SK-N-SH treated with all-trans-retinoic acid at 6 μM for 48 hours (cell line): ENCODE measurements around the gene CCDC167.

ENCODE experiments used
- ATAC-seq: fragments of 200-7000 bp; cut with Tn5 transposase; 3 replicates; pipeline ENCODE4 v1.9.1; 2020; ENCODE audit warnings: mild to moderate bottlenecking, moderate library complexity
- ARNTL ChIP-seq: fragments of 450-650 bp; formaldehyde crosslinking; IDR thresholded peaks from 2 replicates; pipeline ENCODE4 v1.5.0; 2020; ENCODE audit warnings: low read depth, mild to moderate bottlenecking, moderate library complexity, borderline replicate concordance
- BACH2 ChIP-seq: fragments of 250-450 bp; sonication (Bioruptor Pico); IDR thresholded peaks from 2 replicates; pipeline ENCODE4 v1.9.0; 2021; ENCODE audit warnings: mild to moderate bottlenecking, borderline replicate concordance
- CSDC2 ChIP-seq: fragments of 250-450 bp; sonication (Bioruptor Pico); IDR thresholded peaks from 2 replicates; pipeline ENCODE4 v1.5.0; 2020; ENCODE audit warnings: mild to moderate bottlenecking, moderate library complexity
- ESRRG ChIP-seq: fragments of 250-450 bp; sonication (Bioruptor Pico); IDR thresholded peaks from 2 replicates; pipeline ENCODE4 v1.6.1; 2021; ENCODE audit warnings: mild to moderate bottlenecking
- ISL1 ChIP-seq: fragments of 250-450 bp; sonication (Bioruptor Pico); IDR thresholded peaks from 2 replicates; pipeline ENCODE4 v2.1.2; 2022; ENCODE audit warnings: mild to moderate bottlenecking, moderate library complexity
- OSR1 ChIP-seq: fragments of 250-450 bp; sonication (Bioruptor Pico); IDR thresholded peaks from 2 replicates; pipeline ENCODE4 v1.8.0; 2022; ENCODE audit warnings: moderate library complexity, mild to moderate bottlenecking, inconsistent platforms
- PPARA ChIP-seq: fragments of 250-450 bp; sonication (Bioruptor Pico); IDR thresholded peaks from 2 replicates; pipeline ENCODE4 v1.5.0; 2020; ENCODE audit warnings: mild to moderate bottlenecking, borderline replicate concordance
- RARB ChIP-seq: fragments of 250-450 bp; sonication (Bioruptor Pico); IDR thresholded peaks from 2 replicates; pipeline ENCODE4 v1.8.0; 2021; ENCODE audit warnings: mild to moderate bottlenecking, moderate library complexity
- SNAI2 ChIP-seq: fragments of 250-450 bp; sonication (Bioruptor Pico); IDR thresholded peaks from 2 replicates; pipeline ENCODE4 v1.5.0; 2020; ENCODE audit warnings: mild to moderate bottlenecking, moderate library complexity
- TOX ChIP-seq: fragments of 250-450 bp; sonication (Bioruptor Pico); IDR thresholded peaks from 2 replicates; pipeline ENCODE4 v1.8.0; 2021; ENCODE audit warnings: mild to moderate bottlenecking, moderate library complexity, borderline replicate concordance
- ZC3H10 ChIP-seq: fragments of 250-450 bp; sonication (Bioruptor Pico); IDR thresholded peaks from 2 replicates; pipeline ENCODE4 v1.5.1; 2021; ENCODE audit warnings: mild to moderate bottlenecking, moderate library complexity
- ZFP3 ChIP-seq: fragments of 250-450 bp; sonication (Bioruptor Pico); IDR thresholded peaks from 2 replicates; pipeline ENCODE4 v1.5.0; 2020; ENCODE audit warnings: mild to moderate bottlenecking, moderate library complexity
- ZFP30 ChIP-seq: fragments of 450-650 bp; formaldehyde crosslinking; IDR thresholded peaks from 2 replicates; pipeline ENCODE4 v1.5.0; 2022; ENCODE audit warnings: mild to moderate bottlenecking, moderate library complexity
- ZNF565 ChIP-seq: fragments of 450-650 bp; formaldehyde crosslinking; conservative IDR thresholded peaks from 2 replicates; pipeline ENCODE4 v1.5.0; 2020; ENCODE audit warnings: low read depth, mild to moderate bottlenecking, moderate library complexity
- ZNF70 ChIP-seq: fragments of 450-650 bp; formaldehyde crosslinking; IDR thresholded peaks from 2 replicates; pipeline ENCODE4 v1.5.0; 2020; ENCODE audit warnings: mild to moderate bottlenecking, moderate library complexity
- TF ChIP-seq, protein P1 (sequence below): fragments of 250-450 bp; sonication (Bioruptor Pico); IDR thresholded peaks from 2 replicates; pipeline ENCODE4 v1.8.0; 2020; ENCODE audit warnings: mild to moderate bottlenecking, moderate library complexity, borderline replicate concordance
- TF ChIP-seq, protein P2 (sequence below): fragments of 250-450 bp; sonication (Bioruptor Pico); IDR thresholded peaks from 2 replicates; pipeline ENCODE4 v1.5.1; 2020; ENCODE audit warnings: low read depth, mild to moderate bottlenecking, moderate library complexity
- TF ChIP-seq, protein P3 (sequence below): fragments of 250-450 bp; sonication (Bioruptor Pico); IDR thresholded peaks from 2 replicates; pipeline ENCODE4 v1.5.0; 2020; ENCODE audit warnings: mild to moderate bottlenecking, moderate library complexity
- TF ChIP-seq, protein P4 (sequence below): fragments of 250-450 bp; sonication (Bioruptor Pico); IDR thresholded peaks from 2 replicates; pipeline ENCODE4 v1.5.1; 2021; ENCODE audit warnings: mild to moderate bottlenecking, moderate library complexity

CCDC167 gene

DNA sequence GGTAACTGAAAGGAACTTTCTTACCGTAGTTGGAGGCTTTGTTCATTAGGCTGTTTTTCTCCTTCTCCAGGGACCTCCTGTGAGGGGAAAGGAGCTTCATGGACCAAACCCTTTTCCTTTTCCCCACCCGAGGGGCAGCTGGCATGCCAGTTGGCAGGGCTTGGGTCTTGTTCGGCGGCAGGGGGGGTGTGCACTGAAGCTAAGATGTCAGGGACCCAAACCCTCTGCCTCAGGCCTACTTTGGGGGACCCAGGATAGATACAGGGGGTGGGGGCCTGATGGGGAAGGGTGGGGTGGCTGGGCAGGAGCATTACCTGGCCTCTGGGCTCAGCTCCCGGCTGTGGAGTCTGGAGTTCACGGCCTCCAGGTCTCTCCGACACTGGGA lies 14.9 kb downstream of the CCDC167 start:
- no peak for ATAC-seq
- TF ChIP-seq CSDC2 (no peak), ZNF70 (no peak), ZFP30 (CRISPR knock-in tag) (no peak), OSR1 (CRISPR knock-in tag) (no peak), ESRRG (CRISPR knock-in tag) (no peak), RARB (no peak), BACH2 (CRISPR knock-in tag) (no peak), ZNF565 (CRISPR knock-in tag) (no peak), PPARA (CRISPR knock-in tag) (no peak), ZFP3 (CRISPR knock-in tag) (no peak)
- TF ChIP-seq, protein P1, sequence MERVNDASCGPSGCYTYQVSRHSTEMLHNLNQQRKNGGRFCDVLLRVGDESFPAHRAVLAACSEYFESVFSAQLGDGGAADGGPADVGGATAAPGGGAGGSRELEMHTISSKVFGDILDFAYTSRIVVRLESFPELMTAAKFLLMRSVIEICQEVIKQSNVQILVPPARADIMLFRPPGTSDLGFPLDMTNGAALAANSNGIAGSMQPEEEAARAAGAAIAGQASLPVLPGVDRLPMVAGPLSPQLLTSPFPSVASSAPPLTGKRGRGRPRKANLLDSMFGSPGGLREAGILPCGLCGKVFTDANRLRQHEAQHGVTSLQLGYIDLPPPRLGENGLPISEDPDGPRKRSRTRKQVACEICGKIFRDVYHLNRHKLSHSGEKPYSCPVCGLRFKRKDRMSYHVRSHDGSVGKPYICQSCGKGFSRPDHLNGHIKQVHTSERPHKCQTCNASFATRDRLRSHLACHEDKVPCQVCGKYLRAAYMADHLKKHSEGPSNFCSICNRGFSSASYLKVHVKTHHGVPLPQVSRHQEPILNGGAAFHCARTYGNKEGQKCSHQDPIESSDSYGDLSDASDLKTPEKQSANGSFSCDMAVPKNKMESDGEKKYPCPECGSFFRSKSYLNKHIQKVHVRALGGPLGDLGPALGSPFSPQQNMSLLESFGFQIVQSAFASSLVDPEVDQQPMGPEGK (CRISPR knock-in tag): no peak
- TF ChIP-seq, protein P2, sequence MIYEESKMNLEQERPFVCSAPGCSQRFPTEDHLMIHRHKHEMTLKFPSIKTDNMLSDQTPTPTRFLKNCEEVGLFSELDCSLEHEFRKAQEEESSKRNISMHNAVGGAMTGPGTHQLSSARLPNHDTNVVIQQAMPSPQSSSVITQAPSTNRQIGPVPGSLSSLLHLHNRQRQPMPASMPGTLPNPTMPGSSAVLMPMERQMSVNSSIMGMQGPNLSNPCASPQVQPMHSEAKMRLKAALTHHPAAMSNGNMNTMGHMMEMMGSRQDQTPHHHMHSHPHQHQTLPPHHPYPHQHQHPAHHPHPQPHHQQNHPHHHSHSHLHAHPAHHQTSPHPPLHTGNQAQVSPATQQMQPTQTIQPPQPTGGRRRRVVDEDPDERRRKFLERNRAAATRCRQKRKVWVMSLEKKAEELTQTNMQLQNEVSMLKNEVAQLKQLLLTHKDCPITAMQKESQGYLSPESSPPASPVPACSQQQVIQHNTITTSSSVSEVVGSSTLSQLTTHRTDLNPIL (CRISPR knock-in tag): no peak
- TF ChIP-seq, protein P3, sequence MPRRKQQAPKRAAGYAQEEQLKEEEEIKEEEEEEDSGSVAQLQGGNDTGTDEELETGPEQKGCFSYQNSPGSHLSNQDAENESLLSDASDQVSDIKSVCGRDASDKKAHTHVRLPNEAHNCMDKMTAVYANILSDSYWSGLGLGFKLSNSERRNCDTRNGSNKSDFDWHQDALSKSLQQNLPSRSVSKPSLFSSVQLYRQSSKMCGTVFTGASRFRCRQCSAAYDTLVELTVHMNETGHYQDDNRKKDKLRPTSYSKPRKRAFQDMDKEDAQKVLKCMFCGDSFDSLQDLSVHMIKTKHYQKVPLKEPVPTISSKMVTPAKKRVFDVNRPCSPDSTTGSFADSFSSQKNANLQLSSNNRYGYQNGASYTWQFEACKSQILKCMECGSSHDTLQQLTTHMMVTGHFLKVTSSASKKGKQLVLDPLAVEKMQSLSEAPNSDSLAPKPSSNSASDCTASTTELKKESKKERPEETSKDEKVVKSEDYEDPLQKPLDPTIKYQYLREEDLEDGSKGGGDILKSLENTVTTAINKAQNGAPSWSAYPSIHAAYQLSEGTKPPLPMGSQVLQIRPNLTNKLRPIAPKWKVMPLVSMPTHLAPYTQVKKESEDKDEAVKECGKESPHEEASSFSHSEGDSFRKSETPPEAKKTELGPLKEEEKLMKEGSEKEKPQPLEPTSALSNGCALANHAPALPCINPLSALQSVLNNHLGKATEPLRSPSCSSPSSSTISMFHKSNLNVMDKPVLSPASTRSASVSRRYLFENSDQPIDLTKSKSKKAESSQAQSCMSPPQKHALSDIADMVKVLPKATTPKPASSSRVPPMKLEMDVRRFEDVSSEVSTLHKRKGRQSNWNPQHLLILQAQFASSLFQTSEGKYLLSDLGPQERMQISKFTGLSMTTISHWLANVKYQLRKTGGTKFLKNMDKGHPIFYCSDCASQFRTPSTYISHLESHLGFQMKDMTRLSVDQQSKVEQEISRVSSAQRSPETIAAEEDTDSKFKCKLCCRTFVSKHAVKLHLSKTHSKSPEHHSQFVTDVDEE (CRISPR knock-in tag): no peak
- TF ChIP-seq, protein P4, sequence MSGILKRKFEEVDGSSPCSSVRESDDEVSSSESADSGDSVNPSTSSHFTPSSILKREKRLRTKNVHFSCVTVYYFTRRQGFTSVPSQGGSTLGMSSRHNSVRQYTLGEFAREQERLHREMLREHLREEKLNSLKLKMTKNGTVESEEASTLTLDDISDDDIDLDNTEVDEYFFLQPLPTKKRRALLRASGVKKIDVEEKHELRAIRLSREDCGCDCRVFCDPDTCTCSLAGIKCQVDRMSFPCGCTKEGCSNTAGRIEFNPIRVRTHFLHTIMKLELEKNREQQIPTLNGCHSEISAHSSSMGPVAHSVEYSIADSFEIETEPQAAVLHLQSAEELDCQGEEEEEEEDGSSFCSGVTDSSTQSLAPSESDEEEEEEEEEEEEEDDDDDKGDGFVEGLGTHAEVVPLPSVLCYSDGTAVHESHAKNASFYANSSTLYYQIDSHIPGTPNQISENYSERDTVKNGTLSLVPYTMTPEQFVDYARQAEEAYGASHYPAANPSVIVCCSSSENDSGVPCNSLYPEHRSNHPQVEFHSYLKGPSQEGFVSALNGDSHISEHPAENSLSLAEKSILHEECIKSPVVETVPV: no peak

DNA sequence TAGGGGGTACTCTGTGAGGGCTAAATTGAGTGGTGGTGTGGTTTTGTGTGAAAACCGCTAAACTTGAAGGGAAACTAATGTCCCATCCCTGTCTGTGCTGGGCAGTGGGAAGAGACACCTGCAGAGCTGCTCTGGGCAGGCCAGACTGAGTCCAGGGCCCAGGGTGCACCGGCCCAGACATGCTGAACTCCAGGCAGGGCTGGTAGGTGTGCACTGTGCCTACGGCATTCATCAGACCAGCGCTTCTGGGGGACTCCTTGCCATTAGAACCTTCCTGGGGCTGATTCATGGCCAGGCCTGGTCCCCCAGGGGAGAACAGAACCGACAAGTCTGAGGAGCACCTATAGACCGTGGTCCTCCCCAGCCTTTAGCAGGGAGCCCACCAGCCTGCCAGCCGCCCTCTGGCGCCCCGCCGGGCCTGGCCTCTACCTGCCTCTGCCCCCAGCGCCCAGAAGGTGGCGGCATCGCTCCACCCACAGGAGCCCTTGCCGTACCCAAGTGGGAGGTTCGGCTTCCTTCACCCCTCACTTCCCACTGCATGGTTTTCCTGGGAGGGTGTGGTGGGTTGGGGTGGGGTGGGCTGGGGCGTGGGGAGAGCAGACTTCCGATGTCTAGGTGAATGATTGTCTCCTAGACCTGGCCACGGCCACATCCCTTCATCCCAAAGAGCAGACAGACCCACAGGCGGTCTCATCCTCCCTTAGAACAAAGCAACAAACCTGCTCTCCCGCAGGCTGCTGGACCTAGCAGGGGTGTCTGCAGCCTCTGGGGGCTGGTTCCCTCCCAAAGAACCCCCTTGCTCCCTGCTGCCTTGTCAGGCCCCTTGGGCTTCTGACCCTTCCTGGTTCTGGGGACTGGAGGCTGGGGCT lies 15.5 kb downstream of the CCDC167 start:
- TF ChIP-seq, protein P4: no peak
- TF ChIP-seq ZNF70: no peak
- ATAC-seq: peak; percentile 91

DNA sequence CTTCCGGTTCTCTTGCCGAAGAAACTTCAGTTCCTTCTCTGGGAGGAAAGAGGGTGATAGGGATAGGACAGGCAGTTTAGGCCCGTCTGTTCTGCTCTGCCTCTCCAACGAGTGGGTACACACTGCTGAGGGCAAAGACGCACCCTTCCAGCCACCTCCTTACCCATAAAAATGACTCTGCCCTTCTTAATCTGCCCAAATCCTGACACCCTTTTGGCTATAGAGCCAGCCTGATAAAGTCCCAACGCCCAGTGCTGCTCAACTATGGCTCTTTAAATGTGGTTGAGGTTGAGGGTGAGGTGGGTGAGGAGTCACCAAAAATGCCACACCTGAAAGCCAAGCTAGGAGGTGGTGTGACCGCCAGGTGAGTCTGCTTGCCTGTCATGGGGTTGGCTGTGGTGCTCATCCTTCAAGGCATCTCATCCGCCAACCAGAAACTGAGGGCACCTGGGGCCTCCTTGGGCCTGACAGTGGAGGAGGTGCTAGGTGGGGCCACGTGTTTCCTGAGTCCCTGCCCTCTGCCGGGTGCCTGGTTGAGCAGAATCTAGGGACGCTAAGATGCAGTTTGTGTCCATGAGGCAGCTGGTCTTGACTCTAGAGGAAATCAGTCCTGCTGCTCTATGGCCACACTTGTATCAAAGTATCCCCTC lies 16.3 kb downstream of the CCDC167 start:
- TF ChIP-seq ZNF70 (no peak), SNAI2 (CRISPR knock-in tag) (no peak), TOX (CRISPR knock-in tag) (no peak), ARNTL (CRISPR knock-in tag) (no peak), ZC3H10 (CRISPR knock-in tag) (no peak), ISL1 (CRISPR knock-in tag) (no peak)
- TF ChIP-seq, protein P4: no peak

More for the DNA sequence above, 16.3 kb downstream of the CCDC167 start:
- ATAC-seq: no peak
